ENCODE data around the gene CFAP90.

Gene CFAP90

GRCh38 chr5:7793895-7794294 is 57.0 kb downstream of the CFAP90 start:
- no peak overlapping the region for H3K4me3 ChIP-seq (ENCODE audit: low read depth, low read length)
- peak; percentile 6 for DNase-seq (ENCODE audit: low read depth)
- TF ChIP-seq CTCF (IDR thresholded peaks at IDR 0.05; ENCODE audit: insufficient read depth, low read depth, low read length, missing control alignments), result no peak

- no peak overlapping the region for H3K4me3 ChIP-seq (ENCODE audit: low read depth, low read length)
- no peak for DNase-seq (ENCODE audit: low read depth)
- no peak for TF ChIP-seq CTCF (IDR thresholded peaks at IDR 0.05; ENCODE audit: insufficient read depth, low read depth, low read length, missing control alignments)
Measured at GRCh38 chr5:7789567-7789966, 61.4 kb downstream of the CFAP90 start.

- H3K4me3 ChIP-seq (ENCODE audit: low read depth, low read length), result no peak overlapping the region
- DNase-seq (ENCODE audit: low read depth), result no peak
Measured at GRCh38 chr5:7787770-7788169, 63.2 kb downstream of the CFAP90 start.

GRCh38 chr5:7784683-7785380 is 66.1 kb downstream of the CFAP90 start:
- no peak for TF ChIP-seq CTCF (IDR thresholded peaks at IDR 0.05; ENCODE audit: insufficient read depth, low read depth, low read length, missing control alignments)
- H3K4me3 ChIP-seq (ENCODE audit: low read depth, low read length), result no peak overlapping the region
- no peak for DNase-seq (ENCODE audit: low read depth)

More at GRCh38 chr5:7787770-7788169, 63.2 kb downstream of the CFAP90 start:
- TF ChIP-seq CTCF (IDR thresholded peaks at IDR 0.05; ENCODE audit: insufficient read depth, low read depth, low read length, missing control alignments), result no peak

GRCh38 chr5:7781899-7782298 is 69.0 kb downstream of the CFAP90 start:
- DNase-seq (ENCODE audit: low read depth), result no peak
- H3K4me3 ChIP-seq (ENCODE audit: low read depth, low read length), result no peak overlapping the region
- TF ChIP-seq CTCF (IDR thresholded peaks at IDR 0.05; ENCODE audit: insufficient read depth, low read depth, low read length, missing control alignments), result no peak
